GM10248 (cell line): ENCODE measurements around the gene BLOC1S2.
"Not testable (repeated sequence)": the region's sequence is repeated elsewhere in the genome, so short reads cannot be mapped to it uniquely, and the experiment has no call there.

Source experiments
- CTCF ChIA-PET: fragments of 300-600 bp; sonication (Branson Sonifier 250); formaldehyde crosslinking; extraction: SDS; loops from one replicate; lab custom pipeline; 2021; ENCODE audit warnings: antibody characterized with exemption; lab: Yijun Ruan, JAX
- POLR2A ChIA-PET: fragments of 350-650 bp; sonication (Branson Sonifier 250); formaldehyde crosslinking; extraction: SDS; loops from one replicate; lab custom pipeline; 2020; ENCODE audit warnings: antibody characterized with exemption; lab: Yijun Ruan, JAX
- DNase-seq: peaks from one replicate; pipeline ENCODE4 v3.0.0; 2012; ENCODE audit errors: extremely low spot score
- TF ChIP-seq, protein P1 (sequence below): IDR thresholded peaks from 2 replicates; pipeline ENCODE4 v1.5.1; 2012; ENCODE audit warnings: mild to moderate bottlenecking, low read depth; ENCODE audit errors: extremely low read depth, missing control alignments, control extremely low read depth

Gene BLOC1S2

DNA sequence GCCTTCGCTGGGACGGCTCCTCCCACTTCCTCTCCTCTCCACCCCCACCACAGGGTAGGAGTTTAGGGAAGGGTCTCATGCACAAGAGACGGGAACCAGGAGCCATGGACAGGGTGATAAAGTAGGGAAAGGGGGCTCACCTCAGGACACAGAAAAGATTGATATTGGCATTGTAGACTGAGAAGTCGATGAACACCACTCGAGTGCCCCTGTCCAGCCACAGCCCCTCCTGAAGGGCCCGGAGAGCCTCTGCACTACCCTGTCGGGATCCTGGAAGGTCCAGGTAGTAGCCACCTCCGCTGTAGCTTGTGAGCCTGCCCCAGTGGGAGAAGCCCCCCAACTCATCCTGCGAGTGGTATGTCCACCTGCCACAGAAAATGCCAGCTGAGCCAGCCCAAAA is 10.8 kb upstream of the BLOC1S2 start:
- ChIA-PET CTCF (interaction anchor here (1.1 to 4.1 kb wide), 5 partner anchors 12 to 221 kb away, joined by 3 to 11 read pairs (median 4); no protein-coding TSS in a partner anchor), POLR2A (interaction anchor here (0.6 kb wide), 1 partner anchor 10 kb away, joined by 3 read pairs; no protein-coding TSS in a partner anchor)
- DNase-seq, result no peak
- TF ChIP-seq, protein P1, sequence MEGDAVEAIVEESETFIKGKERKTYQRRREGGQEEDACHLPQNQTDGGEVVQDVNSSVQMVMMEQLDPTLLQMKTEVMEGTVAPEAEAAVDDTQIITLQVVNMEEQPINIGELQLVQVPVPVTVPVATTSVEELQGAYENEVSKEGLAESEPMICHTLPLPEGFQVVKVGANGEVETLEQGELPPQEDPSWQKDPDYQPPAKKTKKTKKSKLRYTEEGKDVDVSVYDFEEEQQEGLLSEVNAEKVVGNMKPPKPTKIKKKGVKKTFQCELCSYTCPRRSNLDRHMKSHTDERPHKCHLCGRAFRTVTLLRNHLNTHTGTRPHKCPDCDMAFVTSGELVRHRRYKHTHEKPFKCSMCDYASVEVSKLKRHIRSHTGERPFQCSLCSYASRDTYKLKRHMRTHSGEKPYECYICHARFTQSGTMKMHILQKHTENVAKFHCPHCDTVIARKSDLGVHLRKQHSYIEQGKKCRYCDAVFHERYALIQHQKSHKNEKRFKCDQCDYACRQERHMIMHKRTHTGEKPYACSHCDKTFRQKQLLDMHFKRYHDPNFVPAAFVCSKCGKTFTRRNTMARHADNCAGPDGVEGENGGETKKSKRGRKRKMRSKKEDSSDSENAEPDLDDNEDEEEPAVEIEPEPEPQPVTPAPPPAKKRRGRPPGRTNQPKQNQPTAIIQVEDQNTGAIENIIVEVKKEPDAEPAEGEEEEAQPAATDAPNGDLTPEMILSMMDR, result no peak

DNA sequence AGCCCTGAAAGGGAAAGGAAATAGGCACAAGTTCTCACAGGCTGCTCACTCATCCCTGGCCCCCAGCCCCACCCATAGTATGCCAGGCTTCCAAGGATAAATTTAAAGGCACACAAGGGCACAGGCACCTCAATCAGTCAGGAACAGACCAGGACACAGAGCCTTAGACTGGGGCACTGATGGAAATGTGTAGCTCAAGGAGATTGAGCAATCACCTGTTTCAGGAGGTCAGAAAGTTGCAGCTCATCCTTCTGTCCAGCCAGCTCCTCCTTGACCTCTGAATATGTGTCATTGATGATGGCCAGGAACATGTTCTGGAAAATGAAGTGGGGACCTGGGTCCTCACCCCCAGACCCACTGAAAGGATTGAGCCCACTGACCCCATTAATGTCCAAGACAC is 6.6 kb upstream of the BLOC1S2 start:
- TF ChIP-seq, protein P1, result no peak
- DNase-seq, result no peak
- ChIA-PET POLR2A (no interaction called here), CTCF (interaction anchor here (1.2 kb wide), 1 partner anchor 11 kb away, joined by 4 read pairs; no protein-coding TSS in a partner anchor)

DNA sequence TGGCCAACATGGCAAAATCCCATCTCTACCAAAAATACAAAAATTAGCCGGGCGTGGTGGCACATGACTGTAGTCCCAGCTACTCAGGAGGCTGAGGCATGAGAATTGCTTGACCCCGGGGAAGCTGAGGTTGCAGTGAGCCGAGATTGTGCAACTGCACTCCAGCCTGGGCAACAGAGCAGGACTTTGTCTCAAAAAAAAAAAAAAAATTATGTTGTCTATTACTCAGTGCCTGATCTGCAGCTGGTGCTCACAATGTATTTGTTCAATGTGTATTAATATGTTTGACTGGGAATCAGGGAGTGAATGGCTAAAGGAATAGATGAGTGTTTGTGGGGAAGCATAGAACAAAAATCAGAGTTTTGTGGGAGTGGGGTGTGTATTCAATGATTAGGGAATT is 5.8 kb upstream of the BLOC1S2 start:
- DNase-seq, POLR2A ChIA-PET, CTCF ChIA-PET: not testable (repeated sequence)

DNA sequence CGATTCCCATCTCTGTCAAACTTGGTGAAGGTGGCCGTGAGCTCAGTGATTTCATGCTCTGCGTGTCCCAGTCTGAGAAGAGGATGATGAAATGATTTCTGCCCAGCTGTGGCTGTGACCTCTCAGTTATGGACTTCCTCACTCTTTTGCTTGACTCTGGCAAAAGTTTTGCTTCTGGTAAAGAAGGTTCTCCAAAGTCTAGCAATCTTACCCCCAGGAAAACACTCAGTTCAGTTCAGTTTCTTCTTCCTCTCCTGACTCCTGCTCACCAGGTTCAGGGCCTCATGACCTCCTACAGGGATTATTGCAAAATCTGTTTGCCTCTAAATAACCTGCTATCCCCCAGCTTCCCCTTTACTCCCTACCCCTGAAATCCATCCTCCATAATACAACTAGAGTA is 4.9 kb upstream of the BLOC1S2 start:
- CTCF ChIA-PET, result interaction anchor here (0.8 to 1.5 kb wide), 3 partner anchors 8 to 23 kb away, joined by 3 to 4 read pairs (median 4); no protein-coding TSS in a partner anchor
- TF ChIP-seq, protein P1, result no peak
- POLR2A ChIA-PET, result no interaction called here
- DNase-seq, result no peak

DNA sequence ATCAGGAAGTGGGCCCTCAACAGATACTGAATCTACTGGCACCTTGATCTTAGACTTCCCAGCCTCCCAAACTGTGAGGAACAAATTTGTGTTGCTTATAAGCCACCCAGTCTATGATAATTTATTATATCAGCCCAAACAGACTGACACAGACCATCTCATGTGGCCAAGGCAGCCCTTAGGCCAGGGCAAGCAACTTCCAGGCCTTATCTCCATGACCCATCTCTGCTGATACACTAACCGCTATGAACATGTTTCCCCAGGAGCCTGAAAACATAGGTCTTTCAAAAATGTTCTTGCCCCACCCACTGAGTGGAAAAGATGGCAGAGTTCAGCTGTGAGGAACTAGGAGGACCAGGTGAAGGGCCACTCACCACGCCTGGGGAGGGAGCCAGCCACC is 3.2 kb upstream of the BLOC1S2 start:
- ChIA-PET CTCF (interaction anchor here (1.2 to 1.5 kb wide), 2 partner anchors 15 to 143 kb away, joined by 3 read pairs; no protein-coding TSS in a partner anchor), POLR2A (no interaction called here)

DNA sequence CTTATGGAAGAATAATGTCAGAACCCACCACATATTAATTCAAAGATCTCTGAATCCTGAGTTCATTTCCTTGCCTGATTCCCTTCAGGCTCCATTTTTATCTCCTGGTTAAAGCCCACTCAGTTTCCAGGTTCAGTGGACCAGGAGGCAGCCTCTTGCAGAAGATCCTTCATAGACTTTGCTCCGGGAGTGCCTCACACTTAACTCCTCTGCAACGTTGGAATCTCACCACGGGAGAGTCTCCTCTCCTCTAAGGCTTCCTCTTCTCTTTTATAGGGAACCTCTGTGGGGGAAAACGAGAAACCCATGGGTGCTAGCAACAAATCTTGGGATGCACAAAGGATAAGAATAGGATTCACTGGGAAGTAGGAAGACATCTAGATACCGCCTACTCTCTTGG is 1.7 kb upstream of the BLOC1S2 start:
- TF ChIP-seq, protein P1, result no peak
- DNase-seq, result no peak
- CTCF ChIA-PET, result interaction anchor here (0.9 to 2.3 kb wide), 2 partner anchors 10 to 14 kb away, joined by 3 to 7 read pairs; no protein-coding TSS in a partner anchor
- POLR2A ChIA-PET, result no interaction called here

More for the DNA sequence above, 3.2 kb upstream of the BLOC1S2 start:
- DNase-seq, result no peak
- TF ChIP-seq, protein P1, result no peak

DNA sequence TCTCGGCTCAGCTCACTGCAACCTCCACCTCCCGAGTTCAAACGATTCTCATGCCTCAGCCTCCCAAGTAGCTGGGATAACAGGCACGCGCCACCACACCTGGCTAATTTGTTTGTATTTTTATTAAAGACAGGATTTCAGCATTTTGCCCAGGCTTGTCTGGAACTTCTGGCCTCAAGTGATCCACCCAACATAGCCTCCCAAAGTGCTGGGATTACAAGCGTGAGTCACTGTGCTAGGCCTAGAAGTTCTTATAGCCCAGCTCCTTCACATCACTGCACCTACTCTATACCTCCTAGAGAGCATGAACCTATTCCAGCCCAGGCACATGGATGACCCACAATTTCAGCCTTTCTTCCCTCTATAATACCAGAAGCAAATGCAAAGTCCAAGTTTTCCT is 1.3 kb upstream of the BLOC1S2 start:
- ChIA-PET CTCF (interaction anchor here (2.3 kb wide), 1 partner anchor 11 kb away, joined by 7 read pairs; no protein-coding TSS in a partner anchor), POLR2A (interaction anchor here (1.0 kb wide), 1 partner anchor 9 kb away, joined by 3 read pairs; no protein-coding TSS in a partner anchor)
- TF ChIP-seq, protein P1, result no peak
- DNase-seq, result no peak

DNA sequence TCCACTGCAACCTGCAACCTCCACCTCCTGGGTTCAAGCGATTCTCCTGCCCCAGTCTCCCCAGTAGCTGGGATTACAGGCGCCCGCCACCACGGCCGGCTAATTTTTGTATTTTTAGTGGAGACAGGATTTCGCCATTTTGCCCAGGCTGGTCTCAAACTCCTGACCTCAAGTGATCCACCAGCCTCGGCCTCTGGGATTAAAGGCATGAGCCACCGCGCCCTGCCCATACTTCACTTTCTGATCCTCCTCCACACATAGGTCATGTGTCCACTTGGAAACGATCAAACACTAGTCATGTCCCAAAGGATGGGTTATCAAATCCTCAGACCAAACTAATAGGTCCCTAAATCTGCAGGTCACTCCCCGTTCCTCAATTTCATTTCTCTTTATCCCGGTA is 1.2 kb downstream of the BLOC1S2 start:
- DNase-seq, result not testable (repeated sequence)
- ChIA-PET POLR2A (interaction anchor here (0.7 kb wide), 1 partner anchor 88 kb away, joined by 3 read pairs; no protein-coding TSS in a partner anchor), CTCF (interaction anchor here (0.8 to 2.4 kb wide), 3 partner anchors 11 to 15 kb away, joined by 3 to 7 read pairs (median 3); no protein-coding TSS in a partner anchor)
